GM21515 (cell line): ENCODE measurements around the gene STK38L.
"Not testable (repeated sequence)": the region's sequence is repeated elsewhere in the genome, so short reads cannot be mapped to it uniquely, and the experiment has no call there.

Experiments
- ATAC-seq: cut with Tn5 transposase; IDR thresholded peaks from one replicate; pipeline ENCODE4 v1.9.1; 2021; ENCODE audit not compliant: unreplicated experiment

STK38L gene

GRCh38 chr12:27226407-27226929, 17.6 kb upstream of the STK38L start:
- no peak for ATAC-seq

- ATAC-seq: no peak
Measured at GRCh38 chr12:27229367-27229766, 14.7 kb upstream of the STK38L start.

- not testable (repeated sequence) for ATAC-seq
Measured at GRCh38 chr12:27231374-27231773, 12.7 kb upstream of the STK38L start.

GRCh38 chr12:27233814-27234213, 10.3 kb upstream of the STK38L start:
- ATAC-seq: no peak

- no peak for ATAC-seq
Measured at GRCh38 chr12:27236498-27236897, 7.6 kb upstream of the STK38L start.

GRCh38 chr12:27237790-27238771, 6.0 kb upstream of the STK38L start:
- ATAC-seq: peak; percentile 60

GRCh38 chr12:27243006-27243405, 1.1 kb upstream of the STK38L start:
- no peak for ATAC-seq

GRCh38 chr12:27244689-27245488, 803 bp downstream of the STK38L start:
- no peak for ATAC-seq

GRCh38 chr12:27246141-27246540, 2.1 kb downstream of the STK38L start:
- ATAC-seq: no peak

- no peak for ATAC-seq
Measured at GRCh38 chr12:27246774-27247173, 2.7 kb downstream of the STK38L start.

GRCh38 chr12:27252934-27253333, 8.8 kb downstream of the STK38L start:
- ATAC-seq: no peak

GRCh38 chr12:27253347-27253746, 9.3 kb downstream of the STK38L start:
- ATAC-seq: no peak

- ATAC-seq: no peak
Measured at GRCh38 chr12:27255806-27256205, 11.7 kb downstream of the STK38L start.

- no peak for ATAC-seq
Measured at GRCh38 chr12:27257104-27257843, 13.2 kb downstream of the STK38L start.

- ATAC-seq: no peak
Measured at GRCh38 chr12:27260746-27261145, 16.7 kb downstream of the STK38L start.

GRCh38 chr12:27261866-27262265, 17.8 kb downstream of the STK38L start:
- ATAC-seq: no peak

- ATAC-seq: no peak
Measured at GRCh38 chr12:27270148-27270547, 26.1 kb downstream of the STK38L start.

GRCh38 chr12:27271206-27271605, 27.1 kb downstream of the STK38L start:
- no peak for ATAC-seq

GRCh38 chr12:27272373-27273028, 28.4 kb downstream of the STK38L start:
- ATAC-seq: no peak

- ATAC-seq: no peak
Measured at GRCh38 chr12:27273114-27273513, 29.0 kb downstream of the STK38L start.
